Glutamatergic neuron (in vitro differentiated cells): ENCODE measurements around the gene ATP5PD. TPM values are rescaled to one million over a fixed set of nuclear protein-coding genes. Genes with fewer than 3 reads are reported as not detected.
A peak's percentile ranks its signal among the peaks of the same experiment; 100 is the strongest.

ENCODE experiments used
- DNase-seq: peaks from one replicate; pipeline ENCODE4 v3.0.0; 2022
- H3K27ac Mint-ChIP-seq: one replicate; pipeline ENCODE4 v1.8.0; 2020; ENCODE audit warnings: mild to moderate bottlenecking, mixed read lengths, inconsistent platforms; ENCODE audit not compliant: unreplicated experiment
- H3K27me3 Mint-ChIP-seq: one replicate; pipeline ENCODE4 v1.8.0; 2020; ENCODE audit warnings: mild to moderate bottlenecking, moderate library complexity, mixed read lengths, inconsistent platforms; ENCODE audit not compliant: unreplicated experiment
- H3K36me3 Mint-ChIP-seq: one replicate; pipeline ENCODE4 v1.8.0; 2020; ENCODE audit warnings: mild to moderate bottlenecking, mixed read lengths, inconsistent platforms; ENCODE audit not compliant: unreplicated experiment
- H3K4me1 Mint-ChIP-seq: one replicate; pipeline ENCODE4 v1.8.0; 2020; ENCODE audit warnings: mild to moderate bottlenecking, low read depth, mixed read lengths, inconsistent platforms; ENCODE audit not compliant: unreplicated experiment
- H3K4me3 Mint-ChIP-seq: one replicate; pipeline ENCODE4 v1.8.0; 2020; ENCODE audit warnings: mild to moderate bottlenecking, mixed read lengths, inconsistent platforms; ENCODE audit not compliant: unreplicated experiment
- H3K9me3 Mint-ChIP-seq: one replicate; pipeline ENCODE4 v1.8.0; 2020; ENCODE audit warnings: mild to moderate bottlenecking, moderate library complexity, mixed read lengths, inconsistent platforms; ENCODE audit not compliant: unreplicated experiment
- CTCF ChIP-seq: fragments of 200-600 bp; sonication (generic); IDR thresholded peaks from one replicate; pipeline ENCODE4 v1.5.0; 2021; ENCODE audit not compliant: partially characterized antibody, unreplicated experiment
- total RNA-seq: library from RNA; stranded (reverse); fragmentation: NEBNext Ultra II Directional; extraction: Animal tissue kit (Norgen Biotek cat#: 25700); gene quantifications from one replicate; pipeline ENCODE4 v1.2.1, GENCODE V29; 2021; ENCODE audit not compliant: unreplicated experiment

ATP5PD gene
- total RNA-seq, 1 donor from 2014 or later: 139 TPM

GRCh38 chr17:75024686-75025397 is 21.9 kb downstream of the ATP5PD start:
- H3K36me3 Mint-ChIP-seq: peaks cover 9% of the 10 kb centered on the region

GRCh38 chr17:75020331-75021110 is 26.2 kb downstream of the ATP5PD start:
- no peak overlapping the region for H3K4me3 Mint-ChIP-seq
- no peak overlapping the region for H3K27ac Mint-ChIP-seq
- no peak for DNase-seq
- H3K4me1 Mint-ChIP-seq: no peaks in the 10 kb centered on the region
- no peaks in the 10 kb centered on the region for H3K9me3 Mint-ChIP-seq
- H3K36me3 Mint-ChIP-seq: no peaks in the 10 kb centered on the region
- TF ChIP-seq CTCF: no peak
- peaks cover 1% of the 10 kb centered on the region for H3K27me3 Mint-ChIP-seq

More at GRCh38 chr17:75024686-75025397, 21.9 kb downstream of the ATP5PD start:
- H3K4me3 Mint-ChIP-seq: no peak overlapping the region
- no peaks in the 10 kb centered on the region for H3K4me1 Mint-ChIP-seq
- peaks cover 5% of the 10 kb centered on the region for H3K27me3 Mint-ChIP-seq
- no peak for TF ChIP-seq CTCF
- H3K9me3 Mint-ChIP-seq: peaks cover 3% of the 10 kb centered on the region
- DNase-seq: no peak
- H3K27ac Mint-ChIP-seq: no peak overlapping the region

GRCh38 chr17:75019710-75020109 is 27.1 kb downstream of the ATP5PD start:
- DNase-seq: no peak
- Mint-ChIP-seq H3K27me3 (no peaks in the 10 kb centered on the region), H3K27ac (no peak overlapping the region), H3K36me3 (no peaks in the 10 kb centered on the region), H3K4me1 (no peaks in the 10 kb centered on the region), H3K4me3 (no peak overlapping the region), H3K9me3 (no peaks in the 10 kb centered on the region)
- no peak for TF ChIP-seq CTCF

GRCh38 chr17:75019146-75019545 is 27.6 kb downstream of the ATP5PD start:
- TF ChIP-seq CTCF: no peak
- H3K4me3 Mint-ChIP-seq: no peak overlapping the region
- DNase-seq: no peak
- H3K9me3 Mint-ChIP-seq: no peaks in the 10 kb centered on the region
- no peaks in the 10 kb centered on the region for H3K4me1 Mint-ChIP-seq
- no peaks in the 10 kb centered on the region for H3K27me3 Mint-ChIP-seq
- no peak overlapping the region for H3K27ac Mint-ChIP-seq
- no peaks in the 10 kb centered on the region for H3K36me3 Mint-ChIP-seq

GRCh38 chr17:75013092-75013559 is 33.6 kb downstream of the ATP5PD start:
- DNase-seq: no peak
- no peaks in the 10 kb centered on the region for H3K36me3 Mint-ChIP-seq
- H3K4me1 Mint-ChIP-seq: peaks cover 22% of the 10 kb centered on the region
- no peak for TF ChIP-seq CTCF
- H3K4me3 Mint-ChIP-seq: peak overlapping the region; percentile 82
- H3K27ac Mint-ChIP-seq: peak overlapping the region; percentile 100
- peaks cover 8% of the 10 kb centered on the region for H3K27me3 Mint-ChIP-seq
- H3K9me3 Mint-ChIP-seq: peaks cover 6% of the 10 kb centered on the region
